Loucy (cell line): ENCODE measurements around the gene CDH4.

Experiments used
- H2AFZ ChIP-seq: fragments of 200-600 bp; sonication (generic); 2 replicates; pipeline ENCODE4 v1.6.0; 2016; ENCODE audit warnings: antibody characterized with exemption, mild to moderate bottlenecking, low read length, moderate library complexity
- H3F3A ChIP-seq: fragments of 200-600 bp; 2 replicates; pipeline ENCODE4 v1.6.0; 2016; ENCODE audit warnings: antibody characterized with exemption, low read depth, mild to moderate bottlenecking
- H3K27me3 ChIP-seq: fragments of 200-600 bp; sonication (generic); 2 replicates; pipeline ENCODE4 v1.6.1; 2014; ENCODE audit warnings: low read length, mild to moderate bottlenecking; ENCODE audit not compliant: insufficient read depth, poor library complexity, severe bottlenecking
- H3K36me3 ChIP-seq: fragments of 200-600 bp; sonication (generic); 2 replicates; pipeline ENCODE4 v1.6.1; 2016; ENCODE audit warnings: low read length; ENCODE audit not compliant: insufficient read depth
- H3K4me1 ChIP-seq: fragments of 200-600 bp; sonication (generic); 2 replicates; pipeline ENCODE4 v1.5.1; 2014; ENCODE audit warnings: low read length, mild to moderate bottlenecking; ENCODE audit not compliant: insufficient read depth, poor library complexity, severe bottlenecking
- H3K4me2 ChIP-seq: fragments of 200-600 bp; sonication (generic); 2 replicates; pipeline ENCODE4 v1.6.0; 2014; ENCODE audit warnings: antibody characterized with exemption, low read length, low read depth, mild to moderate bottlenecking; ENCODE audit not compliant: poor library complexity, severe bottlenecking
- H3K4me3 ChIP-seq: fragments of 200-600 bp; sonication (generic); 2 replicates; pipeline ENCODE4 v1.5.1; 2014; ENCODE audit warnings: low read length, mild to moderate bottlenecking, mixed read lengths; ENCODE audit not compliant: poor library complexity, severe bottlenecking
- H3K79me2 ChIP-seq: fragments of 200-600 bp; sonication (generic); 2 replicates; pipeline ENCODE4 v1.6.1; 2014; ENCODE audit warnings: low read length; ENCODE audit not compliant: insufficient read depth
- H3K9ac ChIP-seq: fragments of 200-600 bp; sonication (generic); 2 replicates; pipeline ENCODE4 v1.6.0; 2014; ENCODE audit warnings: mild to moderate bottlenecking, low read depth, low read length, moderate library complexity; ENCODE audit not compliant: poor library complexity, severe bottlenecking
- H3K9me2 ChIP-seq: fragments of 200-600 bp; sonication (generic); replicated peaks from 2 replicates; pipeline ENCODE4 v1.6.1; 2016; ENCODE audit warnings: low read depth, low read length, mixed read lengths
- H3K9me3 ChIP-seq: fragments of 200-600 bp; sonication (generic); 2 replicates; pipeline ENCODE4 v1.6.1; 2014; ENCODE audit warnings: mild to moderate bottlenecking, antibody characterized with exemption, low read length, low read depth; ENCODE audit not compliant: insufficient read depth
- H4K20me1 ChIP-seq: fragments of 200-600 bp; sonication (generic); 2 replicates; pipeline ENCODE4 v1.6.0; 2014; ENCODE audit warnings: antibody characterized with exemption, low read length, mild to moderate bottlenecking; ENCODE audit not compliant: insufficient read depth, poor library complexity, severe bottlenecking
- CTCF ChIP-seq: fragments of 200-600 bp; sonication (generic); conservative IDR thresholded peaks from 2 replicates; pipeline ENCODE4 v1.5.1; 2014; ENCODE audit warnings: mild to moderate bottlenecking, antibody characterized with exemption, low read length
- EZH2phosphoT487 ChIP-seq: fragments of 200-600 bp; IDR thresholded peaks from 2 replicates; pipeline ENCODE4 v1.6.1; 2018; ENCODE audit warnings: antibody characterized with exemption, mild to moderate bottlenecking, moderate library complexity, borderline replicate concordance

The CDH4 gene

DNA sequence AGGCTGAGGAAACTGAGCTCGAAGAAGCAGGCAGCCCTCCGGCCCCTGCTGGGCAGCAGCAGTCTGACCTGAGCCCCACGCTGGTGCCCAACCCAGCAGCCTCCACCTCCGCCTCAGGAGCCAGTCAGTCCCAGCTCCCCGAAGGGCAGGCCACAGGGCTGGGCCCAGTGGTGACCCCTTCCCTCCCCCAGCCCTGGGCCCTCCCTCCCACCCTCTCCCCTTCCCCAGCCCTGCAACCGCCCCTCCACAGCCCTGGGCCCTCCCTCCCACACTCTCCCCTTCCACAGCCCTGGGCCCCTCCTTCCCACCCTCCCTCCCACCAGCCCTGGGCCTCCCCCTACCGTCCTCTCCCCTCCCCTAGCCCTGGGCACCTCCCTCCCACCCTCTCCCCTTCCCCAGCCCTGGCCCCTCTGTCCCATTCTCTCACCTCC, 698.6 kb downstream of the CDH4 start:
- no peaks in the 10 kb centered on the region for H3K9me2 ChIP-seq
- H3K4me3 ChIP-seq = no peak overlapping the region
- H3K4me2 ChIP-seq = no peak overlapping the region
- H3K79me2 ChIP-seq = no peaks in the 10 kb centered on the region
- no peaks in the 10 kb centered on the region for H4K20me1 ChIP-seq
- no peaks in the 10 kb centered on the region for H3K36me3 ChIP-seq
- no peaks in the 10 kb centered on the region for H3K4me1 ChIP-seq
- no peak for TF ChIP-seq CTCF
- no peak for TF ChIP-seq EZH2phosphoT487
- no peaks in the 10 kb centered on the region for H3K9me3 ChIP-seq
- H3F3A ChIP-seq = no peaks in the 10 kb centered on the region
- no peak overlapping the region for H2AFZ ChIP-seq
- no peak overlapping the region for H3K9ac ChIP-seq
- no peaks in the 10 kb centered on the region for H3K27me3 ChIP-seq

- H4K20me1 ChIP-seq = no peaks in the 10 kb centered on the region
- H3F3A ChIP-seq = no peaks in the 10 kb centered on the region
- no peaks in the 10 kb centered on the region for H3K9me3 ChIP-seq
- TF ChIP-seq CTCF (no peak), EZH2phosphoT487 (no peak)
- no peak overlapping the region for H3K9ac ChIP-seq
- H3K79me2 ChIP-seq = no peaks in the 10 kb centered on the region
- H3K36me3 ChIP-seq = no peaks in the 10 kb centered on the region
- no peak overlapping the region for H3K4me2 ChIP-seq
- H3K27me3 ChIP-seq = no peaks in the 10 kb centered on the region
- no peak overlapping the region for H3K4me3 ChIP-seq
- no peaks in the 10 kb centered on the region for H3K9me2 ChIP-seq
- no peaks in the 10 kb centered on the region for H3K4me1 ChIP-seq
- no peak overlapping the region for H2AFZ ChIP-seq
Measured at GRCh38 chr20:61951695-61952533, 699.9 kb downstream of the CDH4 start.

DNA sequence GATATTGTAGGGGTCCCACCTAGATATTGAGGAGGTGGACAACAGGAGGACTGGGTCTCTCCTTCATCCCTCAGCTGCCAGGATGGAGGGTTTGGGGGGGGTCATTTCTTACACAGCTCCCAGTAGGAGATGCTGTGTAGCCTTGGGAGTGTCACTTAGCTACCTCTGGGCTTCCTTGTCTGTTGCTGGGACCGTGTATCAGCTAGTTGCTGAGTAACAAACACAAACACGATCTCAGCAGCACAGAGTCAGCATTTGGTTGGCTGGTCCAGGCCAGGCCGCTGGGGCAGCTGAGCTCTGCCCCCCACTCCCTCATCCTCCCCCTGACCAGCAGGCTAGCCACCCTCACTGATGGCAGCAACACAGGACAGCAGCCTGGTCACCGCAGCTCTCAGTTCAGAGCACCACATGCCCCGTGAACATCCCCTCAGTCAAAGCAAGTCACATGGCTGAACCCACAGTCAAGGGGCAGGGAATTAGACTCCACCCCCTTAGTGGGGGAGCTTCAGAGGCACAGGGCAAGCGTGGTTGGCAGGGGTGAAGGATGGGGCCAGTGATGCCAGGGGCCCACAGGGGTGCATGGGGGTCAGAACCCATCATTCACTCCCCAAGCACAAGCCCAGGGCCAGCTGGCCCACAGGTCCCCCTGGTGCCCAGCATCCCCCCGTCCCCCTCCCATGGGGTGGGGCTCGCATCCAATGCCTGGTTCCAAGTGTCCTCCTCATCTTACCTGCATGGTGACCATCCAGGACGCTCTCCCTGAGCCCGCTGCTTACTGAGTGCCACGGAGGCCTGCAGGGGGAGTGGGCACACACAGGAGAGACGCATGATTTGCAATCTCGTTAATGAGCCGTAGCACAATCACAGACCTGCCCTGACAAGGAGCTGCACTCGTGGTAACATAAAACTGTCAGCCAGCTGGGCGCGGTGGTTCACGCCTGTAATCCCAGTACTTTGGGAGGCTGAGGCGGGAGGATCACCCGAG, 701.3 kb downstream of the CDH4 start:
- H3F3A ChIP-seq = no peaks in the 10 kb centered on the region
- H3K79me2 ChIP-seq = no peaks in the 10 kb centered on the region
- no peak overlapping the region for H3K4me2 ChIP-seq
- no peaks in the 10 kb centered on the region for H3K4me1 ChIP-seq
- H2AFZ ChIP-seq = no peak overlapping the region
- H3K9me3 ChIP-seq = no peaks in the 10 kb centered on the region
- H4K20me1 ChIP-seq = no peaks in the 10 kb centered on the region
- H3K4me3 ChIP-seq = no peak overlapping the region
- no peaks in the 10 kb centered on the region for H3K27me3 ChIP-seq
- H3K9ac ChIP-seq = no peak overlapping the region
- TF ChIP-seq CTCF (no peak), EZH2phosphoT487 (no peak)
- no peaks in the 10 kb centered on the region for H3K9me2 ChIP-seq
- H3K36me3 ChIP-seq = no peaks in the 10 kb centered on the region
